Measurements from ENCODE around the gene RIOX2. TPM values are rescaled to one million over a fixed set of nuclear protein-coding genes. Genes with fewer than 3 reads are reported as not detected.
A peak's percentile ranks its signal among the peaks of the same experiment; 100 is the strongest.

Gene RIOX2
- polyA plus RNA-seq, 3 donors from 2014 or later = 12.3 to 18.8 (median 16.8) TPM

- no peak for DNase-seq
- peaks cover 10 to 14% of the 10 kb centered on the region in 2 donors for H3K4me1 Mint-ChIP-seq
- no peaks in the 10 kb centered on the region for H3K36me3 Mint-ChIP-seq
- no peak overlapping the region for H3K27ac Mint-ChIP-seq
- peaks cover 0 to 2% (median 0%) of the 10 kb centered on the region in 3 donors for H3K27me3 Mint-ChIP-seq (ENCODE audit: low read depth in 3 of 3)
- H3K4me3 Mint-ChIP-seq = no peak overlapping the region
- H3K9me3 Mint-ChIP-seq = peaks cover 0 to 4% (median 0%) of the 10 kb centered on the region in 6 donors
Measured at GRCh38 chr3:97999994-98000393, 27.8 kb upstream of the RIOX2 start.

DNA sequence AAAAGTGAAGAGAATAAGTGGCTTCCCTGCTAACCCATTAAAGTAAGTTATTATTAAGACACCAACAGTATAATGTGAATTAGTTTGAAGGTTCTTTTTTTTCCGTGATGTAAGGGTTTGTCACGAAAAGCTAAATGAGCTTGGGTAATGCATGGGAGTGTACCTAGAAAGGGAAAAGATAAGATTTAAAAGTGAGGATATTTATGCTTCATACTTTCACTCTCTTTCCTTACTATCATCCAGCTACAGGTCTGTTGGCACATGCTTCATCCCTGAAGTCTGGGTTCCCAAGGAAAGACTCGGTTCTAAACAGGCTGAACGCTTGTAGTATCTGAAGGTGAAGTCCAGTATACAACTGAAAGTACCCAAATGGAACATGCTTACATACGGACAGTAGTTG lies 26.9 kb upstream of the RIOX2 start:
- Mint-ChIP-seq H3K9me3 (peaks cover 0 to 4% (median 0%) of the 10 kb centered on the region in 6 donors), H3K4me3 (no peak overlapping the region), H3K36me3 (no peaks in the 10 kb centered on the region), H3K27ac (no peak overlapping the region), H3K27me3 (ENCODE audit: low read depth in 3 of 3) (peaks cover 0 to 2% (median 0%) of the 10 kb centered on the region in 3 donors), H3K4me1 (peaks cover 10 to 11% of the 10 kb centered on the region in 2 donors)
- DNase-seq = no peak

DNA sequence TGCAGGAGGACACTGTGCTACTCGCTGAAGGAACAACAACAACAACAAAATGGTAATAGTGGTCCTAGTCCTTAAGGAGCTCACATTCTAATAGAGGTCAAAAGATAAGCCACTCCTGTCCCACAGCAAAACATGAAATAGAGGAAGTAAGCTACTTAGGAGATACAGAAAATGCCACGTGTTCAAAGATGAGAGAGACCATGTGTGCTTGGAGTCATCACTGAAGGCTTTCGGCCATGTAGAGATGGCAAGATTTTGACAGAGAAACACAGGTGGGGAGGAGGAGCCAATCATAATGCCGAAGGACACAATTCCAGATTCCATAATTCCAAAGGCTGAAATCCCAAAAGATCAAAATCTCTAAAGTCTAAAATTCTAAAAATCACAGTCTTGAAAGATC lies 24.8 kb upstream of the RIOX2 start:
- no peak overlapping the region for H3K27ac Mint-ChIP-seq
- no peak for DNase-seq
- no peak overlapping the region for H3K4me3 Mint-ChIP-seq
- H3K4me1 Mint-ChIP-seq = no peaks in the 10 kb centered on the region
- H3K36me3 Mint-ChIP-seq = no peaks in the 10 kb centered on the region
- peaks cover 0 to 4% (median 2%) of the 10 kb centered on the region in 3 donors for H3K27me3 Mint-ChIP-seq (ENCODE audit: low read depth in 3 of 3)
- peaks cover 0 to 2% (median 0%) of the 10 kb centered on the region in 6 donors for H3K9me3 Mint-ChIP-seq

DNA sequence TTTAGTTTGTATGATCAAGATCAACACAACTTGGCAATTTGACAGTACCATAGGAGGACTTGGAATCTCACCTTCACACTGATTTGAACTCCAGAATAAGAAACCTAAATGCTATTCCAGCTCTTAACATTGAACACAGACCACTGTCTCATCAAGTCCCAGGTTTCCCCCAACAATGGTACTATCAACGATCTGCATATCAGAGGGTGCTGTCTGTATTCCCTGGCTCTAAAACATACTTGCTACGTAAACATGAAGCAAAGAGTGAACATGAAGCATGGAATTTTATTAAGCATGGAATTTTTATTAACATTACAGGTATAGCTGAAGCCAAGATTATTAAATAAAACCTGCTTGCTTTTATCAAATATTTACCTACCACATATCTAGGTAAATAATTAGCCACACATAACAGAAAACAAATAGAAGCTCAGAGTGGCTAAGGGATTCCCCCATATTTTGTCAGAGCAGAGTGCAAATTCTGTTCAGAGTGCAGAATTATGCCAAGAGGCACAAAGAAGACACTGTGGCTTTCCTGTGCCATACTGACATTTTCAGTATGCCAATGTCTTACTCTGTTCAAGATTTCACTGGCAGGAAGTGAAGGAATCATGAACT lies 22.2 kb upstream of the RIOX2 start:
- H3K4me1 Mint-ChIP-seq = peaks cover 3 to 13% of the 10 kb centered on the region in 2 donors
- no peak overlapping the region for H3K4me3 Mint-ChIP-seq
- H3K36me3 Mint-ChIP-seq = no peaks in the 10 kb centered on the region
- no peak overlapping the region for H3K27ac Mint-ChIP-seq
- peaks cover 0 to 2% (median 0%) of the 10 kb centered on the region in 6 donors for H3K9me3 Mint-ChIP-seq
- peaks cover 0 to 4% (median 0%) of the 10 kb centered on the region in 3 donors for H3K27me3 Mint-ChIP-seq (ENCODE audit: low read depth in 3 of 3)
- DNase-seq = no peak

DNA sequence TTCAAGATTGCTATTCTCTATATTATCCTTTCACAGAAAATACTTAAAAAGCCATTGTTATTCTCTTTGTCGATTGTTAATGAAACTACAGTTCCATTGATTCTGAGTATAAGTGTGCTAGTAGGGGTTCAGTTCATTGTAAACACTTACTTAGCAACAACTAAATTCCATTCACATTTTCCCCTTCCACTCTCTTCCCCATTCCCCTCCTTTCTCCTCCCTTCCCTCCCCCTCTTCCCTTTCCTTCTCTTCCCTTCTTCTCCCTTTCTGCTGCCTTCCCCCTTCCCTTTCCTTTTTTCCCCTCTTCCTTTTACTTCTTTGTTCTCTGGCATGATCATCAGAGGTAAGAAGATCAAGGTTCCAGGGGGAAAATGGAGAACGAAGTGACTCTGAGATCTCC lies 21.3 kb upstream of the RIOX2 start:
- Mint-ChIP-seq H3K36me3 (no peaks in the 10 kb centered on the region), H3K27ac (no peak overlapping the region), H3K4me3 (no peak overlapping the region), H3K9me3 (no peaks in the 10 kb centered on the region), H3K4me1 (peaks cover 3 to 13% of the 10 kb centered on the region in 2 donors), H3K27me3 (ENCODE audit: low read depth in 3 of 3) (peaks cover 0 to 4% (median 0%) of the 10 kb centered on the region in 3 donors)
- no peak for DNase-seq

DNA sequence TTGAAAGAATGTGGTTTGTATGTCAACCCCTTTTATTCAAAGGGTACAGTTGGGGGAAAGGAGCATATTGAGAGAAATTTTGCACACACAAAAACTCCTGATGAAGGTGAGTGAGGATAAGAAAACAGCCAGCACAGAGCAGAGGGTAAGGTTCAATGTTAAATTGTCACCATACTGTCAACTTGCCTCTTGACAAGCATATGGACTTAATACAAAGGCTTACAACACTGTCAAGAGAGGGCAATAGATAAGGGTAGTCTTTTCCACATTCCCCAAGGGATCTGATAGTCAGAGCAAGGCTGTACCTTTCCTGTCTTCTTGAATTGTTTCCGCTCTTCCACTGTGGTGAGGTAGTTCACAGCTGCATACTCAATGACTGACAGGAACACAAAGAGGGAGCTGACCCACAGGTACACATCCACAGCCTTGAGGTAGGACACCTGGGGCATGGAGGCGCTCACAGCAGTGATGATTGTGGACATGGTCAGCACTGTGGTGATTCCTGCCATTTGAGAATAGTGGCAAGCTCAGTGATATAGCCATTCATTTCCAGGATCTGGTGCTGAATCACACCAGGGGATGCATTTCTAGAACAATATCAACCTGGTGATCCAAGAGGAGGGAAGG lies 20.4 kb upstream of the RIOX2 start:
- Mint-ChIP-seq H3K9me3 (no peaks in the 10 kb centered on the region), H3K27ac (no peak overlapping the region), H3K4me1 (peaks cover 3 to 13% of the 10 kb centered on the region in 2 donors)

DNA sequence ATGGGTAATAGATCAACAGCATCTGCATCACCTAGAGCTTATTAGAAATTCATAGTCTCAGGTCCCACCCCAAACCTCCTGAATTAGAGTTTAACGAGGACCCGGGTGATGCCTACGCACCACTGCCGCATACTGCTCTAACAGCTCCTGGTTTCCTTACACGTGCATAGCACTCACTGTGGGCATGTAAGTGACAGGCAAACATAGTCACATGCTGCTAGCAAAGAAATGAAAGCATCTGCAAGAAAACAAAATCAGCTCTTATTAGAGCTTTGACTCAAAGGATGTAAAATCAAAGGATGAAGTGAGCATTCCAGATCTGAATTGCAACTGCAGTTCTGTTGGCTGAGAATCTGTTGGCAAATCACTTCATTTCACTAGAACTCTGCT lies 19.1 kb upstream of the RIOX2 start:
- no peak overlapping the region for H3K4me3 Mint-ChIP-seq
- no peaks in the 10 kb centered on the region for H3K36me3 Mint-ChIP-seq
- H3K9me3 Mint-ChIP-seq = no peaks in the 10 kb centered on the region
- peaks cover 3 to 13% of the 10 kb centered on the region in 2 donors for H3K4me1 Mint-ChIP-seq
- no peak overlapping the region for H3K27ac Mint-ChIP-seq
- no peak for DNase-seq
- peaks cover 2 to 5% (median 2%) of the 10 kb centered on the region in 3 donors for H3K27me3 Mint-ChIP-seq (ENCODE audit: low read depth in 3 of 3)

More for the DNA sequence above, 20.4 kb upstream of the RIOX2 start:
- Mint-ChIP-seq H3K36me3 (no peaks in the 10 kb centered on the region), H3K4me3 (no peak overlapping the region), H3K27me3 (ENCODE audit: low read depth in 3 of 3) (peaks cover 2 to 5% (median 2%) of the 10 kb centered on the region in 3 donors)
- DNase-seq = no peak

- Mint-ChIP-seq H3K36me3 (no peaks in the 10 kb centered on the region), H3K27me3 (ENCODE audit: low read depth in 3 of 3) (peaks cover 2 to 5% (median 4%) of the 10 kb centered on the region in 3 donors), H3K27ac (no peak overlapping the region), H3K9me3 (no peaks in the 10 kb centered on the region), H3K4me3 (peak overlapping the region in 1 of 5 donors; percentile 13), H3K4me1 (peaks cover 3 to 13% of the 10 kb centered on the region in 2 donors)
- DNase-seq = no peak
Measured at GRCh38 chr3:97990624-97991292, 18.5 kb upstream of the RIOX2 start.

GRCh38 chr3:97988784-97989568 lies 16.7 kb upstream of the RIOX2 start:
- Mint-ChIP-seq H3K27ac (peak overlapping the region in 1 of 6 donors; percentile 32), H3K9me3 (no peaks in the 10 kb centered on the region), H3K36me3 (no peaks in the 10 kb centered on the region), H3K4me1 (peaks cover 3 to 13% of the 10 kb centered on the region in 2 donors), H3K27me3 (ENCODE audit: low read depth in 3 of 3) (peaks cover 2 to 5% (median 5%) of the 10 kb centered on the region in 3 donors), H3K4me3 (no peak overlapping the region)
- DNase-seq = no peak

DNA sequence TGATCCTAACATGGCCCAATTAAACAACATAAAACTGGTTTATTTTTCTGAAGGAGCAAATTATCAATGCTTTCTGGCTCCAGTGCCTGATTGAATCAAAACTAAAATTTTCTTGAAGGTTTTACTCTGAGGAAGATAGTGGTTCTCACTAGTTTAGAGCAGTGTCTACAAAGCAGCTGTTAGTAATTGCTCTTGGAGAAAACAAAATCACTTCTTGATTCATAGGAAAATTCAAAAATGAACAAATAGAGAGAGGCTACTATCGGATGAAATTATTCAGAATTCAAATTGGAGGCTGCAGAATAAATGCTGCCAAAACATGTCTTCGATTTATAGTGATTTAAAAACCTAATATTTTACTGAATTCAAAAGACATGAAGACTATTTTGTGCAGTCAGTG lies 15.1 kb upstream of the RIOX2 start:
- no peak overlapping the region for H3K4me3 Mint-ChIP-seq
- no peaks in the 10 kb centered on the region for H3K9me3 Mint-ChIP-seq
- H3K4me1 Mint-ChIP-seq = peaks cover 3 to 13% of the 10 kb centered on the region in 2 donors
- no peak overlapping the region for H3K27ac Mint-ChIP-seq
- DNase-seq = no peak
- H3K27me3 Mint-ChIP-seq (ENCODE audit: low read depth in 3 of 3) = peaks cover 2 to 5% (median 2%) of the 10 kb centered on the region in 3 donors
- H3K36me3 Mint-ChIP-seq = no peaks in the 10 kb centered on the region

- Mint-ChIP-seq H3K27ac (no peak overlapping the region), H3K4me1 (no peaks in the 10 kb centered on the region), H3K9me3 (no peaks in the 10 kb centered on the region), H3K4me3 (no peak overlapping the region), H3K27me3 (ENCODE audit: low read depth in 3 of 3) (peaks cover 2 to 9% (median 2%) of the 10 kb centered on the region in 3 donors), H3K36me3 (no peaks in the 10 kb centered on the region)
- DNase-seq = no peak
Measured at GRCh38 chr3:97983933-97984491, 11.8 kb upstream of the RIOX2 start.

DNA sequence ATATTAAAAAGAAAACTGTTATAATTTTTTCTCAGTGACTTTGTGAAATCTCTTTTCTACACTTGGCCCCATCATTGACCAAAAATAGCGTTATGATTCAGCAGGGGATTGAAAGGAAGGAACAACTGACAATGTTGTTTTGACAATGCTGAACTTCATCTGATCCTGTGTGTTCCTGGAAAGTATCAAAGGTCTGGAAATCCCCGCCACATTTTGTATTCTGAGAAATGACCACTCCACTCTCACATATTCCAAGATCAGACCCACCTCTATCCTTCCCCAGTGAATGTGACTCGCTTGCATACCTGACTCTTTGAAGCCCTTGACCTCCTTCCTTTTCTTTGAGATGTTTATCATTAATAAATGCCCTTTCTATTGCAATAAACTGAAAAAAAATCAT lies 9.7 kb upstream of the RIOX2 start:
- Mint-ChIP-seq H3K9me3 (no peaks in the 10 kb centered on the region), H3K27ac (no peak overlapping the region), H3K36me3 (no peaks in the 10 kb centered on the region), H3K4me3 (no peak overlapping the region), H3K4me1 (no peaks in the 10 kb centered on the region), H3K27me3 (ENCODE audit: low read depth in 3 of 3) (peaks cover 0 to 6% (median 0%) of the 10 kb centered on the region in 3 donors)
- no peak for DNase-seq

DNA sequence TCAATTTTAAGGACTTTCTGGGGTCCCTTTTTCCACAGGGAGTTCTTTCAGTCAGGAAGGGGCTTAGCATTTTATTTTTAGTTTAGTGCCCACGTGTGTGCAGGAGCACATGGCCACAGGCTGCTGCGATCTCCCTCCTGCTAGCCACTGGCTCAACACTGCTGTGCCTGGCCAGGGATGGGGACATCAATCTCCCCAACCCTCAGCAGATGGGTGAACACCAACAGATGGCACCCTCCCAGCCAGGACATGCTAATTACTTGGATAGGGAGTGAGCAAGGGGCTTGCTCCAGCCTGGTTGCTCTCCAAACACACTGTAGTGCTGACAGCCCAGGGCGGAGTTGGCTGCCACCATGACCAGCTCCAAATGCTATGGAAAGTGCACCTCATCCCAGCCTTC lies 7.4 kb upstream of the RIOX2 start:
- Mint-ChIP-seq H3K27me3 (ENCODE audit: low read depth in 3 of 3) (peaks cover 0 to 4% (median 0%) of the 10 kb centered on the region in 3 donors), H3K4me1 (peaks cover 0 to 7% of the 10 kb centered on the region in 2 donors), H3K36me3 (no peaks in the 10 kb centered on the region), H3K27ac (no peak overlapping the region), H3K4me3 (no peak overlapping the region), H3K9me3 (no peaks in the 10 kb centered on the region)
- DNase-seq = no peak

Data from immature natural killer cell (primary cell).